SKM-1 treated with dmso at 0.1 percent for 144 hours (cell line): ENCODE data around the gene VSIG2.

Source experiments
- DNase-seq: peaks from one replicate; lab custom pipeline; 2025; ENCODE audit not compliant: unreplicated experiment; lab: John Stamatoyannopoulos, UW

VSIG2 gene

GRCh38 chr11:124724979-124725718, 26.9 kb downstream of the VSIG2 start:
- DNase-seq = no peak

GRCh38 chr11:124722176-124722575, 29.9 kb downstream of the VSIG2 start:
- no peak for DNase-seq

GRCh38 chr11:124719534-124719933, 32.5 kb downstream of the VSIG2 start:
- DNase-seq = no peak

- DNase-seq = no peak
Observed at GRCh38 chr11:124718801-124719200, 33.3 kb downstream of the VSIG2 start.

GRCh38 chr11:124717786-124718651, 34.0 kb downstream of the VSIG2 start:
- DNase-seq = no peak

GRCh38 chr11:124717421-124717785, 34.7 kb downstream of the VSIG2 start:
- DNase-seq = no peak

GRCh38 chr11:124716591-124716990, 35.5 kb downstream of the VSIG2 start:
- DNase-seq = no peak

- DNase-seq = no peak
Observed at GRCh38 chr11:124712392-124712791, 39.7 kb downstream of the VSIG2 start.

- DNase-seq = no peak
Observed at GRCh38 chr11:124707829-124708228, 44.2 kb downstream of the VSIG2 start.

- DNase-seq = no peak
Observed at GRCh38 chr11:124700028-124700427, 52.0 kb downstream of the VSIG2 start.

GRCh38 chr11:124699547-124699946, 52.5 kb downstream of the VSIG2 start:
- no peak for DNase-seq
